ENCODE measurements around the gene ANKS1B.

ANKS1B gene

DNA sequence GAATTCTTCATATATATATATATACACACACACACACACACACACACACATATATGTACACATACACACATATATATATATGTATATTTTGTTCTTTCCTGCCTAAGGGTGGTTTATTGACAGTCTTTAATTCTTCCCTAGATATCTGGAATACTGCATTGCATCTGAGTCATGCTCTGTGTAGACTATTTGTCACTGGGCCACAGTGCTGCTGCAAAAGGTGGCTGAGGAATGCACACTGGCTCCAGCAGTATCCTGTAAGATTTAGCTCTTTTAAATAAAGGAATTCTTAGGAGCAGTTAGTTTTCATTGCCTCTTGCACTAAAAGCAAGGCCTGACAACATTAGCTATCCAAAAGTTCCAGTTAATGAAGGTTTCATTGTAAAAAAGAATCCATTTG lies 1138.8 kb downstream of the ANKS1B start:
- TF ChIP-seq, protein P1, sequence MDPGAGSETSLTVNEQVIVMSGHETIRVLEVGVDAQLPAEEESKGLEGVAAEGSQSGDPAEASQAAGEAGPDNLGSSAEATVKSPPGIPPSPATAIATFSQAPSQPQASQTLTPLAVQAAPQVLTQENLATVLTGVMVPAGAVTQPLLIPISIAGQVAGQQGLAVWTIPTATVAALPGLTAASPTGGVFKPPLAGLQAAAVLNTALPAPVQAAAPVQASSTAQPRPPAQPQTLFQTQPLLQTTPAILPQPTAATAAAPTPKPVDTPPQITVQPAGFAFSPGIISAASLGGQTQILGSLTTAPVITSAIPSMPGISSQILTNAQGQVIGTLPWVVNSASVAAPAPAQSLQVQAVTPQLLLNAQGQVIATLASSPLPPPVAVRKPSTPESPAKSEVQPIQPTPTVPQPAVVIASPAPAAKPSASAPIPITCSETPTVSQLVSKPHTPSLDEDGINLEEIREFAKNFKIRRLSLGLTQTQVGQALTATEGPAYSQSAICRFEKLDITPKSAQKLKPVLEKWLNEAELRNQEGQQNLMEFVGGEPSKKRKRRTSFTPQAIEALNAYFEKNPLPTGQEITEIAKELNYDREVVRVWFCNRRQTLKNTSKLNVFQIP (CRISPR knock-in tag; IDR thresholded peaks at IDR 0.05; ENCODE audit: borderline replicate concordance, low read depth): no peak
- TF ChIP-seq ZNF70 (CRISPR knock-in tag; IDR thresholded peaks at IDR 0.05) (no peak), OSR1 (CRISPR knock-in tag; IDR thresholded peaks at IDR 0.05) (no peak), ZNF8 (CRISPR knock-in tag; IDR thresholded peaks at IDR 0.05) (no peak), SNAI2 (CRISPR knock-in tag; IDR thresholded peaks at IDR 0.05) (no peak), GLIS3 (CRISPR knock-in tag; IDR thresholded peaks at IDR 0.05) (no peak)
- TF ChIP-seq, protein P2, sequence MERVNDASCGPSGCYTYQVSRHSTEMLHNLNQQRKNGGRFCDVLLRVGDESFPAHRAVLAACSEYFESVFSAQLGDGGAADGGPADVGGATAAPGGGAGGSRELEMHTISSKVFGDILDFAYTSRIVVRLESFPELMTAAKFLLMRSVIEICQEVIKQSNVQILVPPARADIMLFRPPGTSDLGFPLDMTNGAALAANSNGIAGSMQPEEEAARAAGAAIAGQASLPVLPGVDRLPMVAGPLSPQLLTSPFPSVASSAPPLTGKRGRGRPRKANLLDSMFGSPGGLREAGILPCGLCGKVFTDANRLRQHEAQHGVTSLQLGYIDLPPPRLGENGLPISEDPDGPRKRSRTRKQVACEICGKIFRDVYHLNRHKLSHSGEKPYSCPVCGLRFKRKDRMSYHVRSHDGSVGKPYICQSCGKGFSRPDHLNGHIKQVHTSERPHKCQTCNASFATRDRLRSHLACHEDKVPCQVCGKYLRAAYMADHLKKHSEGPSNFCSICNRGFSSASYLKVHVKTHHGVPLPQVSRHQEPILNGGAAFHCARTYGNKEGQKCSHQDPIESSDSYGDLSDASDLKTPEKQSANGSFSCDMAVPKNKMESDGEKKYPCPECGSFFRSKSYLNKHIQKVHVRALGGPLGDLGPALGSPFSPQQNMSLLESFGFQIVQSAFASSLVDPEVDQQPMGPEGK (CRISPR knock-in tag; IDR thresholded peaks at IDR 0.05; ENCODE audit: borderline replicate concordance): no peak
- TF ChIP-seq, protein P3, sequence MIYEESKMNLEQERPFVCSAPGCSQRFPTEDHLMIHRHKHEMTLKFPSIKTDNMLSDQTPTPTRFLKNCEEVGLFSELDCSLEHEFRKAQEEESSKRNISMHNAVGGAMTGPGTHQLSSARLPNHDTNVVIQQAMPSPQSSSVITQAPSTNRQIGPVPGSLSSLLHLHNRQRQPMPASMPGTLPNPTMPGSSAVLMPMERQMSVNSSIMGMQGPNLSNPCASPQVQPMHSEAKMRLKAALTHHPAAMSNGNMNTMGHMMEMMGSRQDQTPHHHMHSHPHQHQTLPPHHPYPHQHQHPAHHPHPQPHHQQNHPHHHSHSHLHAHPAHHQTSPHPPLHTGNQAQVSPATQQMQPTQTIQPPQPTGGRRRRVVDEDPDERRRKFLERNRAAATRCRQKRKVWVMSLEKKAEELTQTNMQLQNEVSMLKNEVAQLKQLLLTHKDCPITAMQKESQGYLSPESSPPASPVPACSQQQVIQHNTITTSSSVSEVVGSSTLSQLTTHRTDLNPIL (CRISPR knock-in tag; IDR thresholded peaks at IDR 0.05; ENCODE audit: low read depth): no peak
- TF ChIP-seq, protein P4, sequence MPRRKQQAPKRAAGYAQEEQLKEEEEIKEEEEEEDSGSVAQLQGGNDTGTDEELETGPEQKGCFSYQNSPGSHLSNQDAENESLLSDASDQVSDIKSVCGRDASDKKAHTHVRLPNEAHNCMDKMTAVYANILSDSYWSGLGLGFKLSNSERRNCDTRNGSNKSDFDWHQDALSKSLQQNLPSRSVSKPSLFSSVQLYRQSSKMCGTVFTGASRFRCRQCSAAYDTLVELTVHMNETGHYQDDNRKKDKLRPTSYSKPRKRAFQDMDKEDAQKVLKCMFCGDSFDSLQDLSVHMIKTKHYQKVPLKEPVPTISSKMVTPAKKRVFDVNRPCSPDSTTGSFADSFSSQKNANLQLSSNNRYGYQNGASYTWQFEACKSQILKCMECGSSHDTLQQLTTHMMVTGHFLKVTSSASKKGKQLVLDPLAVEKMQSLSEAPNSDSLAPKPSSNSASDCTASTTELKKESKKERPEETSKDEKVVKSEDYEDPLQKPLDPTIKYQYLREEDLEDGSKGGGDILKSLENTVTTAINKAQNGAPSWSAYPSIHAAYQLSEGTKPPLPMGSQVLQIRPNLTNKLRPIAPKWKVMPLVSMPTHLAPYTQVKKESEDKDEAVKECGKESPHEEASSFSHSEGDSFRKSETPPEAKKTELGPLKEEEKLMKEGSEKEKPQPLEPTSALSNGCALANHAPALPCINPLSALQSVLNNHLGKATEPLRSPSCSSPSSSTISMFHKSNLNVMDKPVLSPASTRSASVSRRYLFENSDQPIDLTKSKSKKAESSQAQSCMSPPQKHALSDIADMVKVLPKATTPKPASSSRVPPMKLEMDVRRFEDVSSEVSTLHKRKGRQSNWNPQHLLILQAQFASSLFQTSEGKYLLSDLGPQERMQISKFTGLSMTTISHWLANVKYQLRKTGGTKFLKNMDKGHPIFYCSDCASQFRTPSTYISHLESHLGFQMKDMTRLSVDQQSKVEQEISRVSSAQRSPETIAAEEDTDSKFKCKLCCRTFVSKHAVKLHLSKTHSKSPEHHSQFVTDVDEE (CRISPR knock-in tag; IDR thresholded peaks at IDR 0.05): no peak
- ATAC-seq: no peak

DNA sequence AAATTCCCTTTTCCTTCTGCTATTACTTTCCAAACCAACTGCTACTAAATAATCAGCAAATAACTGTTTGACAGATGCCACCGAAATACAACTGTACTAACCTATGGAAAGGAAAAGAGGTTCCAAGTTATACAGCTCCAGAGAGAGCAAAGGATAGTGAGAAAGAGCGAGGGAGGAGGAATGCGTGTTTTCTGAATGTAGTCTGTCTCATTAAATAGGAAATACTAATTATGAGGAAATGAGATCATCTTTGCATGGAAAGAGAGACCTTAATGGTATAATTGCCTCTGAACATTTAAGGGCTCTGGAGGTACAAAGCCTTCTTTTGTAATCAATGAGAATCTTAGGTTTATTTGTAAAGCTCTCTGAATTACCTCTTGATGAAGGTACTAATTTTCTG lies 1144.4 kb downstream of the ANKS1B start:
- no peak for ATAC-seq
- TF ChIP-seq, protein P5, sequence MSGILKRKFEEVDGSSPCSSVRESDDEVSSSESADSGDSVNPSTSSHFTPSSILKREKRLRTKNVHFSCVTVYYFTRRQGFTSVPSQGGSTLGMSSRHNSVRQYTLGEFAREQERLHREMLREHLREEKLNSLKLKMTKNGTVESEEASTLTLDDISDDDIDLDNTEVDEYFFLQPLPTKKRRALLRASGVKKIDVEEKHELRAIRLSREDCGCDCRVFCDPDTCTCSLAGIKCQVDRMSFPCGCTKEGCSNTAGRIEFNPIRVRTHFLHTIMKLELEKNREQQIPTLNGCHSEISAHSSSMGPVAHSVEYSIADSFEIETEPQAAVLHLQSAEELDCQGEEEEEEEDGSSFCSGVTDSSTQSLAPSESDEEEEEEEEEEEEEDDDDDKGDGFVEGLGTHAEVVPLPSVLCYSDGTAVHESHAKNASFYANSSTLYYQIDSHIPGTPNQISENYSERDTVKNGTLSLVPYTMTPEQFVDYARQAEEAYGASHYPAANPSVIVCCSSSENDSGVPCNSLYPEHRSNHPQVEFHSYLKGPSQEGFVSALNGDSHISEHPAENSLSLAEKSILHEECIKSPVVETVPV (CRISPR knock-in tag; IDR thresholded peaks at IDR 0.05): no peak
- no peak for TF ChIP-seq ZNF565 (CRISPR knock-in tag; conservative IDR thresholded peaks at IDR 0.05; ENCODE audit: low read depth)
- TF ChIP-seq ZFP3 (CRISPR knock-in tag; IDR thresholded peaks at IDR 0.05): no peak
- no peak for TF ChIP-seq OSR1 (CRISPR knock-in tag; IDR thresholded peaks at IDR 0.05)
- no peak for TF ChIP-seq ZC3H10 (CRISPR knock-in tag; IDR thresholded peaks at IDR 0.05)
- no peak for TF ChIP-seq TCF4 (CRISPR knock-in tag; IDR thresholded peaks at IDR 0.05; ENCODE audit: borderline replicate concordance)
- TF ChIP-seq, protein P1 (CRISPR knock-in tag; IDR thresholded peaks at IDR 0.05; ENCODE audit: borderline replicate concordance, low read depth): no peak
- TF ChIP-seq, protein P4 (CRISPR knock-in tag; IDR thresholded peaks at IDR 0.05): no peak
- TF ChIP-seq SNAI2 (CRISPR knock-in tag; IDR thresholded peaks at IDR 0.05): no peak
- TF ChIP-seq ARNTL (CRISPR knock-in tag; IDR thresholded peaks at IDR 0.05; ENCODE audit: borderline replicate concordance, low read depth): no peak
